Hepatocyte (in vitro differentiated cells): ENCODE results near the gene AGBL4. TPM values are rescaled to one million over a fixed set of nuclear protein-coding genes. Genes with fewer than 3 reads are reported as not detected.

Experiments
- DNase-seq: peaks from one replicate; pipeline ENCODE4 v3.0.0-alpha.2; 2016; ENCODE audit warnings: low spot score
- H2AFZ ChIP-seq: fragments of 200-600 bp; sonication (generic); 2 replicates; pipeline ENCODE4 v1.6.0; 2016; ENCODE audit warnings: antibody characterized with exemption, mild to moderate bottlenecking
- H3K27ac ChIP-seq: fragments of 200-600 bp; sonication (generic); 2 replicates; pipeline ENCODE4 v1.5.1; 2016; ENCODE audit warnings: mild to moderate bottlenecking
- H3K27me3 ChIP-seq: fragments of 200-600 bp; sonication (generic); 2 replicates; pipeline ENCODE4 v1.6.1; 2016
- H3K36me3 ChIP-seq: fragments of 200-600 bp; sonication (generic); replicated peaks from 2 replicates; pipeline ENCODE4 v1.5.1; 2016; ENCODE audit warnings: low read depth; ENCODE audit not compliant: insufficient read depth
- H3K4me1 ChIP-seq: fragments of 200-600 bp; sonication (generic); 2 replicates; pipeline ENCODE4 v1.5.1; 2016; ENCODE audit warnings: mild to moderate bottlenecking, moderate library complexity; ENCODE audit not compliant: insufficient read depth
- H3K4me2 ChIP-seq: fragments of 200-600 bp; sonication (generic); 2 replicates; pipeline ENCODE4 v1.6.0; 2016
- H3K4me3 ChIP-seq: fragments of 200-600 bp; sonication (generic); 2 replicates; pipeline ENCODE4 v1.5.1; 2016; ENCODE audit warnings: mild to moderate bottlenecking
- H3K79me2 ChIP-seq: fragments of 200-600 bp; sonication (generic); 2 replicates; pipeline ENCODE4 v1.6.0; 2017; ENCODE audit warnings: mild to moderate bottlenecking
- H3K9me2 ChIP-seq: fragments of 200-600 bp; sonication (generic); replicated peaks from 2 replicates; pipeline ENCODE4 v1.6.0; 2017; ENCODE audit warnings: mild to moderate bottlenecking; ENCODE audit not compliant: insufficient read depth
- H3K9me3 ChIP-seq: fragments of 200-600 bp; sonication (generic); 2 replicates; pipeline ENCODE4 v1.5.1; 2016; ENCODE audit warnings: low read depth, mild to moderate bottlenecking
- H4K20me1 ChIP-seq: fragments of 200-600 bp; sonication (generic); 2 replicates; pipeline ENCODE4 v1.6.0; 2016; ENCODE audit warnings: mild to moderate bottlenecking; ENCODE audit not compliant: insufficient read depth, poor library complexity, severe bottlenecking
- EZH2 ChIP-seq: fragments of 200-600 bp; sonication (generic); IDR thresholded peaks from 2 replicates; pipeline ENCODE4 v1.6.1; 2016; ENCODE audit warnings: antibody characterized with exemption, mild to moderate bottlenecking, borderline replicate concordance
- EZH2phosphoT487 ChIP-seq: fragments of 200-600 bp; sonication (generic); IDR thresholded peaks from one replicate; pipeline ENCODE4 v1.6.1; 2018; ENCODE audit warnings: antibody characterized with exemption, mild to moderate bottlenecking, low read depth, moderate library complexity; ENCODE audit not compliant: unreplicated experiment, severe bottlenecking
- WGBS: methylation state at CpG from one replicate; pipeline ENCODE4 v1.1.6; 2016; ENCODE audit warnings: low lambda C conversion rate; ENCODE audit errors: missing lambda C conversion rate; 5-methylcytosine and 5-hydroxymethylcytosine counted together
- polyA plus RNA-seq: library from polyadenylated mRNA; unstranded; fragments of >200 nt; fragmentation: Nextera tagmentation; extraction: Ambion mirVana; gene quantifications from 2 replicates; pipeline ENCODE4 v1.2.1, GENCODE V29; 2016
- total RNA-seq: library from RNA; depleted of rRNA; stranded (reverse); fragments of >200 nt; gene quantifications from 2 replicates; pipeline ENCODE4 v1.2.3, GENCODE V29; 2014
- TF ChIP-seq, protein P1 (sequence below): fragments of 200-600 bp; sonication (generic); IDR thresholded peaks from 2 replicates; pipeline ENCODE4 v1.5.1; 2016; ENCODE audit warnings: antibody characterized with exemption, mild to moderate bottlenecking; ENCODE audit not compliant: poor library complexity

AGBL4 gene
- total and polyA plus RNA-seq, 2 experiments from 2014 or later: 0.50 to 0.73 TPM

- H3K9me3 ChIP-seq: no peaks in the 10 kb centered on the region
- TF ChIP-seq EZH2phosphoT487: no peak
- H2AFZ ChIP-seq: no peak overlapping the region
- whole genome bisulfite sequencing: 39% methylated on average over 1 of the region's 1 CpG
- H3K27me3 ChIP-seq: no peaks in the 10 kb centered on the region
- no peaks in the 10 kb centered on the region for H3K36me3 ChIP-seq
- H3K4me2 ChIP-seq: no peak overlapping the region
- H3K4me3 ChIP-seq: no peak overlapping the region
- no peak overlapping the region for H3K27ac ChIP-seq
- H3K79me2 ChIP-seq: no peaks in the 10 kb centered on the region
- no peaks in the 10 kb centered on the region for H4K20me1 ChIP-seq
- H3K9me2 ChIP-seq: no peaks in the 10 kb centered on the region
- DNase-seq: no peak
- no peaks in the 10 kb centered on the region for H3K4me1 ChIP-seq
Observed at GRCh38 chr1:48506870-48507269, 1516.9 kb downstream of the AGBL4 start.

DNA sequence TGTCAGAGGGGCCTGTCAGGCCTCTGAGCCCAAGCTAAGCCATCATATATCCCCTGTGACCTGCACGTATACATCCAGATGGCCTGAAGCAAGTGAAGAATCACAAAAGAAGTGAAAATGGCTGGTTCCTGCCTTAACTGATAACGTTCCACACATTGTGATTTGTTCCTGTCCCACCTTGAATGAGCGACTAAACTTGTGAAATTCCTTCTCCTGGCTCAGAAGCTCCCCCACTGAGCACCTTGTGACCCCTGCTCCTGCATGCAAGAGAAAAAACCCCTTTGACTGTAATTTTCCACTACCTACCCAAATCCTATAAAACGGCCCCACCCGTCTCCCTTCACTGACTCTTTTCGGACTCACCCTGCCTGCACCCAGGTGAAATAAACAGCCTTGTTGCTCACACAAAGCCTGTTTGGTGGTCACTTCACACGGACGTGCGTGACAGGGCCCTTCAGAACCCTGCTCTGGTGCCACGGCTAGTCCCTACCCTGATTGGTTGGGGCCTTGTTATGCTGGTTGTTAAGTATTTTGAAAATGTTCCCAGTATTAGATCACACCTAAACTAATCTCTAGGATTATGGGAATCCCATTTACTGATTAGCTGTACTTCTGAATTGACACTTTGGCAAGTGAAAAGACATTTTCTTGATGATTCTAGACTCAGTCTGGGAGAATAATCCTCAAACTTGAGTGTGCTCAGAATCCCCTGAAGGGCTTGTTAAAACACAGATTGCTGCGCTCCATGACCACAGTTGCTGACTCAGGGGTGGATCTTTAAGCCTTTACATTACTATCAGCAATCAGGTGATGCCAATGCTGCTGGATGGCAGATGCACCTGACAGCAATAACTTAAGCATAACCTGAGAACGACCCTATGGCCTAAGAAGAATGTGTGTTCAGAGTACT lies 1523.0 kb downstream of the AGBL4 start:
- Histone ChIP-seq H3K27me3 (no peaks in the 10 kb centered on the region), H4K20me1 (no peaks in the 10 kb centered on the region), H2AFZ (no peak overlapping the region), H3K4me2 (no peak overlapping the region), H3K4me1 (no peaks in the 10 kb centered on the region), H3K9me3 (no peaks in the 10 kb centered on the region), H3K4me3 (no peak overlapping the region), H3K79me2 (no peaks in the 10 kb centered on the region), H3K36me3 (no peaks in the 10 kb centered on the region), H3K27ac (no peak overlapping the region), H3K9me2 (no peaks in the 10 kb centered on the region)
- no peak for DNase-seq
- TF ChIP-seq EZH2 (no peak), EZH2phosphoT487 (no peak)
- TF ChIP-seq, protein P1, sequence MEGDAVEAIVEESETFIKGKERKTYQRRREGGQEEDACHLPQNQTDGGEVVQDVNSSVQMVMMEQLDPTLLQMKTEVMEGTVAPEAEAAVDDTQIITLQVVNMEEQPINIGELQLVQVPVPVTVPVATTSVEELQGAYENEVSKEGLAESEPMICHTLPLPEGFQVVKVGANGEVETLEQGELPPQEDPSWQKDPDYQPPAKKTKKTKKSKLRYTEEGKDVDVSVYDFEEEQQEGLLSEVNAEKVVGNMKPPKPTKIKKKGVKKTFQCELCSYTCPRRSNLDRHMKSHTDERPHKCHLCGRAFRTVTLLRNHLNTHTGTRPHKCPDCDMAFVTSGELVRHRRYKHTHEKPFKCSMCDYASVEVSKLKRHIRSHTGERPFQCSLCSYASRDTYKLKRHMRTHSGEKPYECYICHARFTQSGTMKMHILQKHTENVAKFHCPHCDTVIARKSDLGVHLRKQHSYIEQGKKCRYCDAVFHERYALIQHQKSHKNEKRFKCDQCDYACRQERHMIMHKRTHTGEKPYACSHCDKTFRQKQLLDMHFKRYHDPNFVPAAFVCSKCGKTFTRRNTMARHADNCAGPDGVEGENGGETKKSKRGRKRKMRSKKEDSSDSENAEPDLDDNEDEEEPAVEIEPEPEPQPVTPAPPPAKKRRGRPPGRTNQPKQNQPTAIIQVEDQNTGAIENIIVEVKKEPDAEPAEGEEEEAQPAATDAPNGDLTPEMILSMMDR: no peak
- 56% methylated on average over 12 of the region's 12 CpGs for WGBS

DNA sequence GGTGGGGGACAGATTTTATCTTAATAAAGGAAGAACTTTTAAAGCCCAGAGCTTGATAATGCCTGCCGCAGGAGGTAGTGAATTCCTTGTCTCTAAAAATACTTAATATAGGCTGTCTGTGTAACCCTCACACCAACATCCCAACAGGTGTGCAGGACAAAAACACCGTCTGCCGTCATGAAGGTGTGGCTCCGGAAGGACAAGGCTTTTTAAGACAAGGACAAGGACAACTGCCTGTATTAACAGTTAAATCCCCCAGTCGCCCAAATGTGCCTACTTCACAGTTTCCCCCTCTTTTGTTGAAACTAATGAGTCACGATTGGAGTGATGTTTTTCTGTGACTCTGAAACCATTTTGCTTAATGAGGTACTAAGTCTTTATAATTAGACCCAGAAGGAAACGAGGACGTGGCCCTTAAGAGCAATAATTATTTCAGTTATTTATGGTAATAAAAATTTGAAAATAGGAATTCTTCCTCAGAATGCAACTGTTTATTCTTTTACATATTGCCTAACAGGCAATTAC lies 1524.5 kb downstream of the AGBL4 start:
- Histone ChIP-seq H3K27ac (no peak overlapping the region), H3K4me3 (no peak overlapping the region), H3K9me3 (no peaks in the 10 kb centered on the region), H3K9me2 (no peaks in the 10 kb centered on the region), H3K79me2 (no peaks in the 10 kb centered on the region), H3K4me1 (peaks cover 6% of the 10 kb centered on the region), H2AFZ (no peak overlapping the region), H3K4me2 (no peak overlapping the region), H3K27me3 (no peaks in the 10 kb centered on the region), H3K36me3 (no peaks in the 10 kb centered on the region), H4K20me1 (no peaks in the 10 kb centered on the region)
- no peak for TF ChIP-seq EZH2
- no peak for TF ChIP-seq EZH2phosphoT487
- TF ChIP-seq, protein P1: no peak
- no peak for DNase-seq
- 61% methylated on average over 8 of the region's 8 CpGs for WGBS

GRCh38 chr1:48498096-48498791 lies 1525.5 kb downstream of the AGBL4 start:
- Histone ChIP-seq H2AFZ (no peak overlapping the region), H3K36me3 (no peaks in the 10 kb centered on the region), H3K4me3 (no peak overlapping the region), H4K20me1 (no peaks in the 10 kb centered on the region), H3K27ac (no peak overlapping the region), H3K9me2 (no peaks in the 10 kb centered on the region), H3K4me2 (peak overlapping the region; percentile 39), H3K79me2 (no peaks in the 10 kb centered on the region), H3K4me1 (peaks cover 15% of the 10 kb centered on the region), H3K27me3 (no peaks in the 10 kb centered on the region), H3K9me3 (no peaks in the 10 kb centered on the region)
- DNase-seq: peak; percentile 90
- TF ChIP-seq EZH2phosphoT487: no peak
- TF ChIP-seq, protein P1: peak; percentile 92
- WGBS: 25% methylated on average over 15 of the region's 15 CpGs
